GM19438 (cell line): ENCODE measurements around the gene MICAL2.
"Not testable (repeated sequence)": the region's sequence is repeated elsewhere in the genome, so short reads cannot be mapped to it uniquely, and the experiment has no call there.

ENCODE experiments used
- ATAC-seq: cut with Tn5 transposase; IDR thresholded peaks from one replicate; pipeline ENCODE4 v1.9.1; 2021; ENCODE audit warnings: low read depth; ENCODE audit not compliant: unreplicated experiment

The MICAL2 gene

DNA sequence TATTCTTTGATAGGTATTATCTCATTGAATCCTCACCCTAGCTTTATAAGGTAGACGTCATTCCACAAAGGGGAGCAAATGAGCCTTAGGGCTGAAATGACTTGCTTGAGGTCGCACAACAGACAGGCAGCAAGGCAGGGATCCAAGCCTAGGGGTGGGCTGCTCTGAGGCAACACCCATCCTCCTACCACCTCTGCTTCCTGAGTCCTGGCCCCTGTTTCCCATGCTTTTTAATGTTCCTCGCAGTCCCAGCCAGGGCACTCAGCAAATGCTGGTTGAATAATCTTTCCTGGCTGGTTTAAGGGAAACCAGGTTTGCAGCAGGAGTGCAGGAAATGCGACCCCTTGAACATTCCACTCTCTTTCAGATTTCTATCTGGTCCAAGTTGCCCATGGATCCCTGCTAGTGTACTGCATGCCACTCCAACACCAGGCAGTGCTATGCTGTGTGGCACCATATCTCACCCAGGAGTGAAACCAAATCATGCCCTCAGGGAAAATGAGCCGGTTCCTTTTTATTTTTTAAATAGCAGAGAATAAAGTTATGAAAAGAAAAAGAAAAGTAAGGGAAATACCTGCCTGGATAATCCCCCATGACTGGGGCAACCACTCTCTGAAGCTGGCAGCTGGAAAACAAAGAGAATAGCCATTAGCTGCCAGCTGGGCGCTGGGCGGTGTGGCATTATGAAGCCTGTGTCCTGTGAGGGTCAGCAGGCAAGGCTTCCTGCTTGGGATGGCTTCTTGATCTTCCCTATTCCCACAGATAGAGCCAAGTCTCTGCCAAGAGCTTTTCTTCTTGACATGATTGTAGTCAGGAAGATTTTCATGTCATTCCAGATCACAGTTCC is 21.8 kb downstream of the MICAL2 start:
- no peak for ATAC-seq

DNA sequence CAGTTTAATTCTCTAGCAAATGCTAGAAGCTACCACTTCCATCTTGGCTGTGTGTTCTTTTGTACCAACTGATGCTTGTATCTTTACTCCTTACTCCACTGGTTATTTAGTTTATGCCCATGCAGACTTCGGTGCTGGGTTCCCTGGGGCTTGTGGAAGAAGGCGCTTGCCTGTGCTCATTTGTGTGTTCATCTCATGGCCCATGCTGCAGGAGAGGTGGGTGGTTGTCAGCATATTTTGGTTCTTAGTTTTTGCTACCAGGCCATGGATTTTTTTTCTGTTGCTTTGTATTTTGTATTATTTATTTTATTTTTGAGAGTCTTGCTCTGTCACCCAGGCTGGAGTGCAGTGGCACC is 22.4 kb downstream of the MICAL2 start:
- no peak for ATAC-seq

DNA sequence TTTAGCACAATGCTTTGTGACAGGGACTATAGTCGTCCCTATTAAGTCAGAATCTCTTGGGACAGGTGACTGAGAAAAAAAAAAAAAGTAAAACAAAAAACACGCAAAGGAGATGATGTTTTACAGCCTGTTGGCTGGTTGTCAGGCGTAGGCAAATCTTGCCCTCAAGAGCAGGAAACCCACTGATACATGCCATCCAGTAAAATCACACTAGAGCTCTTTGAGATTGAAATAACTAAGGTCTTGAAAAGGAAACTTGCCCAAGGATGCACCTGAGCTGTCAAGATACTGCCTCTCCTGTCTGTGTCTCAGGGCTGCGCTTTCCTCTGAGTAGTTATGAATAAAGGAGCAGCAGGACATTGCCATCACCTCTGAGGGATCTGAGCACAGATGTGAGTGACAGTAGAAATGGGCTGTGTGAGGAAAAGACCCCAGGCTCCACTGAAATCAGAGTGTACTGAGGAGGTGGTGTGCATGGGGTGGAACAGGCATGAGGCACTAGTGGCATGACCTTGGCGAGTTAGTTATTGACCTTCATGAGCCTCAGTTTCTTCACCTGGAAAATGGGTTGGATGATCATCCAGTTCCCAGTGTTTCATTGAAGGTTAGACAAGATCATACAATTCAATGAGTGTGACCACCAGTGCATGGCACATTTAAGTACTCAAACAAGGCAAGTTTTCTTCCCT is 23.3 kb downstream of the MICAL2 start:
- ATAC-seq, result no peak

DNA sequence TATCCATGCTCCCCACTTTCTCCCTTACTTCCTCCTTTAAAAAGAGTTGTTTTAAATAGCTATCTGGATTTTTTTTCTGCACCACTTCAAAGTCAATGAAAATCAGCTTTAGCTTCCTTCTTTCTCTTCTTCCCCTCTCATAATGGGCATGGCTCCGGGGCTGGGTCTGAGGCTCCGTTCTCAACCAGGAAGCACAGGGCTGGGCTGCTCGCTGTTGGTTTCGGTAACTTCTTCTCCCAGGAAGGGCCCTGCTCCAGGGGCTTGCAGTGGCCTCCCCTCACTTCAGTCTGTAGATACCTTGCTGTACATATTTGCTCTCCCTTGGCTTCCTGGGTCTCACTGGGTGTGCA is 23.8 kb downstream of the MICAL2 start:
- no peak for ATAC-seq

DNA sequence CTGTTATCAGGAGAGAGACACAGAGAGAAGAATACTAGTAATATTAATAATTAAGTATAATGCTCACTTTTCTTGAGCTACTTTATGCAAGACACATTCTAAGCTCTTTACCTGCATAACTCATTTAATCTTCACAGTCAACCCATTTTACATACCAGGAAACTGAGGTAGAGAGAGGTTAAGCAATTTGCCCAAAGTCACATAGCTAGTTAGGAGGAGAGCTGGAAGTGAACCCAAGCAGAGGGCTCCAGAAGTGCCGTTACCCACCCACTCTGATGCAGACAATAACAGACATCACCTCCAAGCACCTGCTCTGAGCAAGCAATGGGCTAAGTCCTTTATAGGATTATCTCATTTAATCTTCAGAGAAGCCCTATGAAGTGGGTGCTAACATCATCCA is 24.8 kb downstream of the MICAL2 start:
- ATAC-seq, result no peak

DNA sequence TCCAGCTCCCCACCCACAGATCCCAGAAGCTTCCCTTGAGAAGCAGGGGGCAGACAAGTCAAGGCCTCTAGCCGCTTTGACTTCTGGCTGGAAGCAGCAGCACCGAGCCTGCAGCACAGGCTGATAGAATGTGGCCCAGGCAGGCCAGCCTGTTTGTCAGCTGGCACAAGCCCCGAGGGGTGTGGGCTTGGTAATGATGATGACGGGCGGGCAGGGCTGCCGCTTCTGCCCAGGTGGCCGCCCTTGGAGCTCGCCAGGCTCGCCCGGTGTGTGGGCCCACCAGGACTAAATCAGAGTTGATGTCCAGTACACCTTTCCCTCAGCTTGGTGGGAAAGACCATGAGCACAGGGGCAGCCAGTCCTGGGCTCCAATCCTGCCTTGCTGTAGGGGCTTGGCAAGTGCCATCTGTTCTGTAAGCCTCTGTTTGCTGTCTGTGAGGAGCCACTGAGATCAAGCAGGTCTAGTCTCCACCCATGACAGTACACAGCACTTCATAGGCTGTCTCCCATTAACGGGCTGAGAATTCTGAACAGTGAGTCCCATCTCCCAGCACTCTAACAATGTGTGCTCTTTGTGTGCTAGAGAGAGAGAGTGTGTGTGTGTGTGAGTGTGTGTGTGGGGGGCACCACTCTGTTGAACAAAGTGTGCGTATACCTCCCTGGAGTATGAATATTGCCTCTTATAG is 26.8 kb downstream of the MICAL2 start:
- no peak for ATAC-seq

DNA sequence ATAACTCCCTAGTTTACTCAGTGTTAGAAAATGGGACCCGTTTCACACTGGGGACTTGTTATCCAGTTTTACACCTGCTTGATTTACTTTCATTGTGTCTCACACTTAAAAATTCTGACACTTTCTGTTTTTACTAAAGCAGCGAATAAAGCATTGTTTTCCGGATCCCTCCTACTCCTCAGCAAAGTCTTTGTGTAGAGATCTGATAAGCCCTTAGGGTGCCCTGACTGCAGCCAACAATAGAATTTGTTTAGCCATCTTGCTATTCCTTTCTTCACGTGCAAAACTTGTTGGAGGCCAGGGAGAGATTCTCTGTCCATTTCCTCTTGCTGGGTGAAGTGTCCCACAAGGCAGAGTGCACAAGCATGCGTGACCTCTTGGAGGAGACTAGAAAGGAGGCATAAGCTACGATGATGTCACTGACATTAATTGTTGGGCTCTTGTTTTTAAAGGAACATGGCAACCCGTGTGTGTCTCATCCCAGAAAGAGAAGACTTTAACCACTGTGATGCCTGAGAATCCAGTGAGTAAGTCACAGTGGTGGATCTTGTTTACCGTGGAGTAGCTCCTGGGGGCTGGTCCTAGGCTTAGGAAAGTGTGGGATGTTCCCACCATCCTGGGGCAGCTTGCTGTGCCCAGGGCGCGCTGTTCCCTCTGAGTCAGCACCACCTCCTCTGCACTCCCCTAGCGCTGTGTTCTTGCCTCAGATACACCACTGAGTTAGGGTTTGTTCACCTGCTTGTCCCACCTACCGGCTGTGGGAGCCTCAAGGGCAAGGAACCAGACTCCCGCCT is 27.7 kb downstream of the MICAL2 start:
- ATAC-seq, result no peak

DNA sequence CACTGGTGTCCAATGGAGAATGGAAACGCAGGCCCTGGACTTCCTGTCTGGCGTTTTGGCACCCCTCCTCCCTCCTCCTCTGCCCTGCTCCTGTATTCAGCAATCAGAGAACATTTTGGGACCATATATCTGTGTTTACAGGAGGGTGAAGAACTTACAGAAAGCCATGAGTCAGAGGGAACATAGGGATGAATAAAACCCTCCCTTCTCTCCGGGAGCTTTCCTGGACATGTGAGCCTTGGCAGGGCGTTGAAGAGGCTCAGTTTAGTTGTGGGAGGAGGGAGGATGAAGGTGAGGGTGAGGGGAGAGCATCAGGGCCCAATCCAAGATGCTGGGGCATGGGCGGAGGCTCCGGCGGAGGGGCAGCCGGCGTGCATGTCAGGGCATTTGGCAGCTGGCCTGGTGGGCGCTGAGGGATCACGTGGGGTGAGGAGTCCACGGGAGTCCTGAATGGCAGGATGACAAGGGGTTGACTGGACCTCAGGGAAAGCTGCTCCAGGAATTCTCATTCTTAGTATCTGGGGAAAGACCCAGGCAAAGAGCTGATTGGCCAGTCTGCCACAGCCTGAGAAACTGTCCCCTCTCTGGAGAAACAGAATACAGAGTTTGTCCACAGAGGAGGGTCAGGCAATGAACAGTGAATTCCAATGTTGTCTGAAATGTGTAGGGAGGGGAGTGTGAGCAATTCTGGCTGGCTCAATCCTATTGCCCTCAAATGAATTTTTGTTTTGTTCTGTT is 28.9 kb downstream of the MICAL2 start:
- ATAC-seq, result no peak

DNA sequence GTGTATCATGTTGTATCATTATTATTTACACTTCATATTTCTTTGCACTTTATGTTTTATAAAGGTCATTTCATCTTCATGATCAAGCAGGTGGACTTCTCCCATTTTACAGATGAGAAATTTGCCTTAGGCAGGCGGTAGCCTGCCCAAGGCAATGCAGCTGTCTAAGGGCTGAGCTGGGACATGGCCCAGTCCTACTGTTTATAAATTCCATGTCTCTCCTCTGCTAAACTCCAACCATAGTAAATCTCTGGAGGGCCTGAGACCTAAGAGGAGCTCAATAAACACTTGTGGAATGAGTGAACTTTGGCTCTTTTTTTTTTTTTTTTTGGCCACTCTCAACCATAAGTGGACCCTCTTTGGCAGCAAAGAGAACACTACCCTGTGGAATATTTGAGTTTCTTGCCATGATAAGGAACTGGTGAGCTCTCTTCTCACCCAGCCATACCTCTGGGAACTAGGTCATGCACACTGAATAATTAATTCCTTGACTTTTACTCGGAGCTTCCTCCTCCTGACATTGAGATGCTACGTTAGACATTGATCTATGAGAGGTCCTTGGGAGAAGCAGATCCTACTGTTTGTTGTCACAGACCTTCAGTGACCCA is 29.9 kb downstream of the MICAL2 start:
- ATAC-seq, result no peak

DNA sequence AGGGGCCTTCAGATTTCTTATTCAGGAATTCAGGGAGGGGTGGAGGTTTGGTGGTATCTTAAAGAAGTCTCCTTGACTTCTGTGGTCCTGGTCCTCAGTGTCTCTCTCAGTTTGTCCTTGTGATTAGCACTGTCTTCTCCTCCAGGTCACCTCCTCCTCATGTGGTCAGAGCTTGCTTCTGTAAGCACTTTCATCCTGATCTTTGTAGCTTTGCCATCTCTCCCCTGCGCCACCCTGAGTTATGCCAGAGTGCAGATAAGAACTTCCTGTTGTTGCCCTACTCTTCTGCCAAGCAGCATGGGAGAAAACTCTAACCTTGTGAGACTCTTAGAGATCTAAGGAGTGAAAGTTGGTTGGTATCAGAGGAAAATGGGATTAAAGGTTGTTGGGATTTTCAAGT is 30.9 kb downstream of the MICAL2 start:
- no peak for ATAC-seq

DNA sequence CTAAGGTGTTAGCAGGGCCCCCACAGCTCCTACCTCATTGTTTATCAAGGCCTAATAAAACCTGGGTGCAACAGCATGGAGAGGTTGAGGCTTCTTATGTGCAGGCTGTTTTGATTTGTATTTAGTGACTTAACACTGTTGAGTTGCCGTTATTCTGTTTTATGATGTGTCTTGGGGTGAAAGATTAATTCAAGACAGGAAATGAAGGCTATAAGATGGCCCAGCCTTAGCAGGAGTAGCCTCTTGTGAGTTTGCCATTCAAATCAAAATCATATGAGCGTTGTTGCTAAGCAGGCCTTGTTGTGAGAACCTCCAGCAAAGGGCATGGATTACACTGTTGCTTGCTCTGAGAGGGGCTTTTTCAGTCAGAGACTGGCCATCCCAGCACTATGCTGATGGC is 31.8 kb downstream of the MICAL2 start:
- ATAC-seq, result no peak

DNA sequence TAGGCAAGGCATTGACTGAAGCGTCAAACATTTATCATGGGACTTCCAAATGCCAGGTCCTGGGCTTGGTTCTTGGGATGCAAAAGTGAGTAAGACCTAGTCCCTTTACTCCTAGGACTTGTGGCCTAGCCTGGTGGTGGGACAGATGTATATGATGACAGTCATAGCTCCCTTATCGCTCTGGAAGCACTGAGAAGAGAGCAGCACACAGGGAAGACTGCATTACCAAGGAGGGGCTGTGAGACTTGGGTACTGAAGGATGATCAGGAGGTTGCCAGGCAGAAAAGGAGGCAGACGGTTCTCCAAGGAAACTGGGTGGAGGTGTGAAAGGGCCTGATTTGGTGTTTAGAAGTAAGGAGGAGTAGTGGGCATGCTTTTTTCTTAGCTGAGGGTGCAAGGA is 32.5 kb downstream of the MICAL2 start:
- ATAC-seq, result no peak

DNA sequence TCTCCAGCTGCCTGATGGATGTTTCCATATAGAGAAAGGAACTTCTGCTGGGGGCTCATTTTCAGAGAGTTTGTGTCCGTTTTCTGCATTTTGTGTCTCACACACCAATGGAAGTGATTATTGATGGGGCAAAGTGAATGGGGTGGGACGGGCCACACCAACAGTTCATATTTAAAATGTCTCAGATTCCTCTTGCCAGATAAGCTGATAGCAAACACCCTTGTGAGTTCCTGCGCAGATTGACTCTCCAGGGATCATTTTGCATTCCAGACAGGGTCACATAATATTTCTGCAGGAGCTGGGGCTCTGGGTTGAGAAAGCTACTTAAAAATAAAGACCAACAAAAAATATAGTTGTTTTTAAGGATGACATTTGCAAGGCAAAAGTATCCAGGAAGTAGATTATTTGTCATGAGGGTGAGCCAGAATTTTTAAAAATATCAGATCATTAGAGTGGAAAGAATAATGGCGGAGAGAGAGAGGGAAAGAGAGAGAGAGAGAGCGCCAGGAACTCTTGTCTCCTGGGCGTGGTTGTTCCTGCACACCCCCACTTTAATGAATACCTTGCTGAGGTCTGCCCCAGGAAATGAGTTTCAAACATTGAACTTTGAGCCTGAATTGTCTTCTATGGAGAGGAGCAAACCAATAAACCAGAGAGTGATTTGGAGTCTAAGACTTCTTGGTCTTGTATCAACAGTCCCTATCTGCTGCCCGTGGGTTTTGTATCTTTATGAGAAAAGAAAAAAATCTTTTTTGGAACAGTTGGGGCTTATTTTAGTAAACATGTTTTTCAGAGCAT is 33.3 kb downstream of the MICAL2 start:
- ATAC-seq, result no peak

DNA sequence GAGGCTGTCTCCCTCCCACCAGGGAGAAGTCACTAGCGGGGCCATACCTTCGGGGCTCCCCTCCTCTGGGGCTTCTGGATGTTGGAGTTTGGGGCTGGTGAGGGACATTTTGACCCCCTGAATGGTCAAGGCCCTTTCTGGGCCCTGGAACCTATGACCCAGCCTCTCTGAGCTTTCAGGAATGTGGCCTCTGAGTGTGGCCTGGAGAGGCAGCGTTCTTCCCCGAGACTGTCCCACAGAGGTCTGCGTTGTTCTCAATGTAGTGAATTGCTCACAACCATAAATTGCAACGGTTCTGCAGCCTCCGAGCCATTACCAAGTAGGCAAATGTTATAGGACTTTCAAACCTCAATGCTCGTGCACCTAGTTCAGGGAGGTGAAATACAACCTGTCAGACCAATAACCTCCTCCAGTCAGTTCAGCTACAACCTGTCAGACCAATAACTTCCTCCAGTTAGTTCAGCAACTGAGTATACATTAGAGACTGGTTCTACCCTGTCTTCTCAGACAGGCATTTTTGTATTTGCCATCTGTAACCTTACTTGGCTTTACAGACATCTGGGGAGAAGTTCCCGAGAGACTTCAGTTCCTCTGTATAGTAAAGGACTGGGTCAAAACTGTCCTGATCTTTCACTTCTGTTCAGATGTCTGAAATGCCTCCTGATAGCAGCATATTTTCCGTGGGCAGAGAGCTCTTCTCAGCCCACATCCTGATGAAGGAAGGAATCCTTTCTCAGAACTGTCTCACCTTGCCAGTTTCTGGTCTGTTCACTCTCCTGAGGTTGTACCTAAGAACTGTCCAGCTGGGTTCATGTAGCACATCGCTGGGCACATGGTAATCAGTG is 34.2 kb downstream of the MICAL2 start:
- ATAC-seq, result no peak

DNA sequence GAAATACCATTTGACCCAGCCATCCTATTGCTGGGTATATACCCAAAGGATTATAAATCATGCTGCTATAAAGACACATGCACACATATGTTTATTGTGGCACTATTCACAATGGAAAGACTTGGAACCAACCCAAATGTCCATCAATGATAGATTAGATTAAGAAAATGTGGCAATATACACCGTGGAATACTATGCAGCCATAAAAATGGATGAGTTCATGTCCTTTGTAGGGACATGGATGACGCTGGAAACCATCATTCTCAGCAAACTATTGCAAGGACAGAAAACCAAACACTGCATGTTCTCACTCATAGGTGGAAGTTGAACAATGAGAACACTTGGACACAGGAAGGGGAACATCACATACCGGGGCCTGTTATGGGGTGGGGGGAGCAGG is 36.3 kb downstream of the MICAL2 start:
- ATAC-seq, result not testable (repeated sequence)

DNA sequence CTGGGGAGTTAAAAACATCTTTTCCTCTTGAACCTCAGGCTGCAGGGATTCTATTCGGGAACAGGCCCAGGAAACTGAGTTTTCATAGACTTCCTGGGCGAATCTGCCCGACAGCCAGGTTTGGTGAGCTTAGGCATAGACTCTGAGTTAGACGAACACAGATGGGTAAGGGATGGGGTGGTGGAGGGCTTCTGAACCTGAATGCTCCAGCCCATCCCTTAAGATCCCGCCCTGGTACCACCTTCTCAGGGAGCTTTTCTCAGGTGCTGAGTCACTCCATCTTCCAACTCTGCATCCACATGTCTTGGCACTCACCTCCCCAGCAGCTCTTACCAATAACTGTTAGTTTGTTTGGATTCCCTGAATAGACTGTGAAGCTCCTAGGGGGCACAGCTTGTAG is 37.4 kb downstream of the MICAL2 start:
- no peak for ATAC-seq

DNA sequence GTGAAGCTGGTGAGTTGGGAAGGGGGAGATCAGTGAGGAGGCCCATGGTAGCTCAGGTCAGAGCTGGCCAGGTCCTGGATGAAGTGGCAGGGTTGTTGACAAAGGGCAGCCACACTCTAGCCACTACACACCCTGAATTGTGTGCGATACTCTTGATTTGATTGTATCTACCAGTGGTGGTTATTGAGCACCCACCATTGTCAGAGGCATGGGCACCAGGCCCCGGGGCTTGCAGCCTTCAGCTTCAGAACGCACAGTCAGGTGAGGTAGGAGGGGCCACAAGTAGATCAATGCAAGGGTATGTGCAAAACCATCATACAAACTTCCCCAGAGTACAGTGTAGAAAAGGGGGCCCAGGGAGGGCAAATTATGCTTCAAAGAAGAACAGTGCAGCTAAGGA is 38.1 kb downstream of the MICAL2 start:
- ATAC-seq, result no peak

DNA sequence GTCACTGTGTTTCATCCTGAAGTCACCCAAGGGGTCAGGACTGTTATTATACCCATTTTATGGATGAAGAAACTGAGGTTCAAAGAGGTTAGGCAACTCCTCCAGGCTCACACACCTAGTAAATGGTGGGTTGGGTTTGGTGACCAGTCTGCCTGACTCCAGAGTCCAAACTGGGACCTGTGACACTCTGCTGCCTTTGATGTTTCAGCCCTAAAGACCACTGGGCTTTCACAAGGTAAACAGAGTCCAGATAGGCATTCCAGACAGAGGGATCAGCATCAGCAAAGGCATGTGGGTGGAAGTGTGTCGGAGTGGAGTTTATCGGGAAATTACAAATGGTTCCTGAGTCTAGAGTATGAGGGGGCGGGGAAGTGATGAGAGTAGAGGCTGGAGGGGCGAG is 38.5 kb downstream of the MICAL2 start:
- ATAC-seq, result no peak
